Measurements from ENCODE around the gene SESN1.
A peak's percentile ranks its signal among the peaks of the same experiment; 100 is the strongest.

The SESN1 gene

DNA sequence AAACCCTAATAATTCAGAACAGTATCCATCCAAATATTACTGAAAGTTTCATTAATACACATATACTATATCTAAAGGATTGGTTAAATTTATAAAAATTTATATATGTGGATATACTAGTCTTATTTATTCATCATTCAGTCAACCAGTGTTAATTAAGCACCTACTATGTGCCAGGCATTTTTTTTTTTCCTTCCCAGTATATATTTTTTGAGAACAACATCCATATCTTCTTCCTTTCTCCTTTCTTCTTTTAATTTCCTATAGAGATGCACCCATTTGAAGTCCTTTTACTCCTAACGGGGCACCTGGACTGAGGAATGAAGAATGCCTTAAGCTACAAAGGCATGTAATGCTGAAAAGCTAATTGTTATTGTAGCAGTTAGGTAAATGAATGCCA lies 72.8 kb downstream of the SESN1 start:
- no peak for ATAC-seq
- no peak for TF ChIP-seq ISL1 (CRISPR knock-in tag; IDR thresholded peaks at IDR 0.05)
- no peak for TF ChIP-seq RARB (CRISPR knock-in tag; IDR thresholded peaks at IDR 0.05)
- TF ChIP-seq, protein P1, sequence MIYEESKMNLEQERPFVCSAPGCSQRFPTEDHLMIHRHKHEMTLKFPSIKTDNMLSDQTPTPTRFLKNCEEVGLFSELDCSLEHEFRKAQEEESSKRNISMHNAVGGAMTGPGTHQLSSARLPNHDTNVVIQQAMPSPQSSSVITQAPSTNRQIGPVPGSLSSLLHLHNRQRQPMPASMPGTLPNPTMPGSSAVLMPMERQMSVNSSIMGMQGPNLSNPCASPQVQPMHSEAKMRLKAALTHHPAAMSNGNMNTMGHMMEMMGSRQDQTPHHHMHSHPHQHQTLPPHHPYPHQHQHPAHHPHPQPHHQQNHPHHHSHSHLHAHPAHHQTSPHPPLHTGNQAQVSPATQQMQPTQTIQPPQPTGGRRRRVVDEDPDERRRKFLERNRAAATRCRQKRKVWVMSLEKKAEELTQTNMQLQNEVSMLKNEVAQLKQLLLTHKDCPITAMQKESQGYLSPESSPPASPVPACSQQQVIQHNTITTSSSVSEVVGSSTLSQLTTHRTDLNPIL (CRISPR knock-in tag; IDR thresholded peaks at IDR 0.05; ENCODE audit: low read depth): no peak
- TF ChIP-seq PPARA (CRISPR knock-in tag; IDR thresholded peaks at IDR 0.05; ENCODE audit: borderline replicate concordance): no peak
- TF ChIP-seq ZFP3 (CRISPR knock-in tag; IDR thresholded peaks at IDR 0.05): no peak
- TF ChIP-seq TCF4 (CRISPR knock-in tag; IDR thresholded peaks at IDR 0.05; ENCODE audit: borderline replicate concordance): no peak
- no peak for TF ChIP-seq ZNF565 (CRISPR knock-in tag; conservative IDR thresholded peaks at IDR 0.05; ENCODE audit: low read depth)
- TF ChIP-seq ZFP30 (CRISPR knock-in tag; IDR thresholded peaks at IDR 0.05): no peak
- TF ChIP-seq, protein P2, sequence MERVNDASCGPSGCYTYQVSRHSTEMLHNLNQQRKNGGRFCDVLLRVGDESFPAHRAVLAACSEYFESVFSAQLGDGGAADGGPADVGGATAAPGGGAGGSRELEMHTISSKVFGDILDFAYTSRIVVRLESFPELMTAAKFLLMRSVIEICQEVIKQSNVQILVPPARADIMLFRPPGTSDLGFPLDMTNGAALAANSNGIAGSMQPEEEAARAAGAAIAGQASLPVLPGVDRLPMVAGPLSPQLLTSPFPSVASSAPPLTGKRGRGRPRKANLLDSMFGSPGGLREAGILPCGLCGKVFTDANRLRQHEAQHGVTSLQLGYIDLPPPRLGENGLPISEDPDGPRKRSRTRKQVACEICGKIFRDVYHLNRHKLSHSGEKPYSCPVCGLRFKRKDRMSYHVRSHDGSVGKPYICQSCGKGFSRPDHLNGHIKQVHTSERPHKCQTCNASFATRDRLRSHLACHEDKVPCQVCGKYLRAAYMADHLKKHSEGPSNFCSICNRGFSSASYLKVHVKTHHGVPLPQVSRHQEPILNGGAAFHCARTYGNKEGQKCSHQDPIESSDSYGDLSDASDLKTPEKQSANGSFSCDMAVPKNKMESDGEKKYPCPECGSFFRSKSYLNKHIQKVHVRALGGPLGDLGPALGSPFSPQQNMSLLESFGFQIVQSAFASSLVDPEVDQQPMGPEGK (CRISPR knock-in tag; IDR thresholded peaks at IDR 0.05; ENCODE audit: borderline replicate concordance): no peak
- TF ChIP-seq, protein P3, sequence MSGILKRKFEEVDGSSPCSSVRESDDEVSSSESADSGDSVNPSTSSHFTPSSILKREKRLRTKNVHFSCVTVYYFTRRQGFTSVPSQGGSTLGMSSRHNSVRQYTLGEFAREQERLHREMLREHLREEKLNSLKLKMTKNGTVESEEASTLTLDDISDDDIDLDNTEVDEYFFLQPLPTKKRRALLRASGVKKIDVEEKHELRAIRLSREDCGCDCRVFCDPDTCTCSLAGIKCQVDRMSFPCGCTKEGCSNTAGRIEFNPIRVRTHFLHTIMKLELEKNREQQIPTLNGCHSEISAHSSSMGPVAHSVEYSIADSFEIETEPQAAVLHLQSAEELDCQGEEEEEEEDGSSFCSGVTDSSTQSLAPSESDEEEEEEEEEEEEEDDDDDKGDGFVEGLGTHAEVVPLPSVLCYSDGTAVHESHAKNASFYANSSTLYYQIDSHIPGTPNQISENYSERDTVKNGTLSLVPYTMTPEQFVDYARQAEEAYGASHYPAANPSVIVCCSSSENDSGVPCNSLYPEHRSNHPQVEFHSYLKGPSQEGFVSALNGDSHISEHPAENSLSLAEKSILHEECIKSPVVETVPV (CRISPR knock-in tag; IDR thresholded peaks at IDR 0.05): no peak
- TF ChIP-seq ZNF8 (CRISPR knock-in tag; IDR thresholded peaks at IDR 0.05): no peak
- no peak for TF ChIP-seq OSR1 (CRISPR knock-in tag; IDR thresholded peaks at IDR 0.05)
- TF ChIP-seq, protein P4, sequence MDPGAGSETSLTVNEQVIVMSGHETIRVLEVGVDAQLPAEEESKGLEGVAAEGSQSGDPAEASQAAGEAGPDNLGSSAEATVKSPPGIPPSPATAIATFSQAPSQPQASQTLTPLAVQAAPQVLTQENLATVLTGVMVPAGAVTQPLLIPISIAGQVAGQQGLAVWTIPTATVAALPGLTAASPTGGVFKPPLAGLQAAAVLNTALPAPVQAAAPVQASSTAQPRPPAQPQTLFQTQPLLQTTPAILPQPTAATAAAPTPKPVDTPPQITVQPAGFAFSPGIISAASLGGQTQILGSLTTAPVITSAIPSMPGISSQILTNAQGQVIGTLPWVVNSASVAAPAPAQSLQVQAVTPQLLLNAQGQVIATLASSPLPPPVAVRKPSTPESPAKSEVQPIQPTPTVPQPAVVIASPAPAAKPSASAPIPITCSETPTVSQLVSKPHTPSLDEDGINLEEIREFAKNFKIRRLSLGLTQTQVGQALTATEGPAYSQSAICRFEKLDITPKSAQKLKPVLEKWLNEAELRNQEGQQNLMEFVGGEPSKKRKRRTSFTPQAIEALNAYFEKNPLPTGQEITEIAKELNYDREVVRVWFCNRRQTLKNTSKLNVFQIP (CRISPR knock-in tag; IDR thresholded peaks at IDR 0.05; ENCODE audit: borderline replicate concordance, low read depth): no peak
- TF ChIP-seq, protein P5, sequence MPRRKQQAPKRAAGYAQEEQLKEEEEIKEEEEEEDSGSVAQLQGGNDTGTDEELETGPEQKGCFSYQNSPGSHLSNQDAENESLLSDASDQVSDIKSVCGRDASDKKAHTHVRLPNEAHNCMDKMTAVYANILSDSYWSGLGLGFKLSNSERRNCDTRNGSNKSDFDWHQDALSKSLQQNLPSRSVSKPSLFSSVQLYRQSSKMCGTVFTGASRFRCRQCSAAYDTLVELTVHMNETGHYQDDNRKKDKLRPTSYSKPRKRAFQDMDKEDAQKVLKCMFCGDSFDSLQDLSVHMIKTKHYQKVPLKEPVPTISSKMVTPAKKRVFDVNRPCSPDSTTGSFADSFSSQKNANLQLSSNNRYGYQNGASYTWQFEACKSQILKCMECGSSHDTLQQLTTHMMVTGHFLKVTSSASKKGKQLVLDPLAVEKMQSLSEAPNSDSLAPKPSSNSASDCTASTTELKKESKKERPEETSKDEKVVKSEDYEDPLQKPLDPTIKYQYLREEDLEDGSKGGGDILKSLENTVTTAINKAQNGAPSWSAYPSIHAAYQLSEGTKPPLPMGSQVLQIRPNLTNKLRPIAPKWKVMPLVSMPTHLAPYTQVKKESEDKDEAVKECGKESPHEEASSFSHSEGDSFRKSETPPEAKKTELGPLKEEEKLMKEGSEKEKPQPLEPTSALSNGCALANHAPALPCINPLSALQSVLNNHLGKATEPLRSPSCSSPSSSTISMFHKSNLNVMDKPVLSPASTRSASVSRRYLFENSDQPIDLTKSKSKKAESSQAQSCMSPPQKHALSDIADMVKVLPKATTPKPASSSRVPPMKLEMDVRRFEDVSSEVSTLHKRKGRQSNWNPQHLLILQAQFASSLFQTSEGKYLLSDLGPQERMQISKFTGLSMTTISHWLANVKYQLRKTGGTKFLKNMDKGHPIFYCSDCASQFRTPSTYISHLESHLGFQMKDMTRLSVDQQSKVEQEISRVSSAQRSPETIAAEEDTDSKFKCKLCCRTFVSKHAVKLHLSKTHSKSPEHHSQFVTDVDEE (CRISPR knock-in tag; IDR thresholded peaks at IDR 0.05): no peak
- no peak for TF ChIP-seq SNAI2 (CRISPR knock-in tag; IDR thresholded peaks at IDR 0.05)

DNA sequence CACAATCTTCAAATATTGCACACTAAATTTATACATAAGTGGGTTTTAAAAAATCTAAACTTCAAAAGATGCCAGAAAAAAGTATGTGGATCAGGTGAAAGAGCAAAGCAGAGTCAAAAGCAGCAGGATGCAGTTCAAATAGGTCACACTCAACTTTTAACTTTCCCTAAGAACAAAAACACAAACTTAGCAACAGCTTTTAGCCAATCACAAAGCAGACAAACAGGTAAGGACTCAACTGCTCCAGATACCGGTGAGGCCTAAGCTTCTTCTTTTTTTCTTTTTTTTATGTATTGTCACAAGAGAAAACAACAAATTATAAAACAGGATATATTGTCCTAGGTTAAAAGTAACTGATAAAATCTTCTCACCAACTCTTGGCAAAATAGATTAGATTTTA lies 74.7 kb downstream of the SESN1 start:
- TF ChIP-seq ZFP30 (CRISPR knock-in tag; IDR thresholded peaks at IDR 0.05) (no peak), ISL1 (CRISPR knock-in tag; IDR thresholded peaks at IDR 0.05) (no peak), TCF4 (CRISPR knock-in tag; IDR thresholded peaks at IDR 0.05; ENCODE audit: borderline replicate concordance) (no peak), CSDC2 (CRISPR knock-in tag; IDR thresholded peaks at IDR 0.05) (no peak), ZNF70 (CRISPR knock-in tag; IDR thresholded peaks at IDR 0.05) (no peak), TOX (CRISPR knock-in tag; IDR thresholded peaks at IDR 0.05; ENCODE audit: borderline replicate concordance) (no peak), ZNF8 (CRISPR knock-in tag; IDR thresholded peaks at IDR 0.05) (no peak), BACH2 (CRISPR knock-in tag; IDR thresholded peaks at IDR 0.05; ENCODE audit: borderline replicate concordance) (no peak)
- TF ChIP-seq, protein P3 (CRISPR knock-in tag; IDR thresholded peaks at IDR 0.05): no peak
- no peak for ATAC-seq

DNA sequence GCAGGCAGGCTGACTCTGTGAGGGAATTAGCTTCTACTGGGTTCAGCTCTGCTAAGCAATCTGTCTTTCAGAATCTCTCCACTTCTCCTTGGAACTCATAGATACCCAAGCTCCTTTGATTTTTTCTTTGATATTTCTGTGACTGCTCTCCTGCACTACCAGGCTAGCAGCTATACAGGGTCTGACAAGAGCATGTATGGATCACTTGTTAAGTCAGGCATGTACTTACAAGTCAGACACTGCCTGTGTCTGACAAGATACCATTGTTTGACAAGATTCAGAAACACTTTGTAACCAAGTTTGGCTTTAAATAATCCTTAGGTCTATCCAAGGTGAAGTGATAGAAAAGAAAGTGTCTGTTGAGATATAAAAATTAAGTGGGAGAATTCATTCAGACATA lies 79.5 kb downstream of the SESN1 start:
- 0 out of 3 replicates have a peak, but pooled peaks have one; percentile 28 for ATAC-seq
- TF ChIP-seq, protein P3 (CRISPR knock-in tag; IDR thresholded peaks at IDR 0.05): no peak
- TF ChIP-seq, protein P5 (CRISPR knock-in tag; IDR thresholded peaks at IDR 0.05): no peak
- TF ChIP-seq, protein P4 (CRISPR knock-in tag; IDR thresholded peaks at IDR 0.05; ENCODE audit: borderline replicate concordance, low read depth): no peak
- TF ChIP-seq PPARA (CRISPR knock-in tag; IDR thresholded peaks at IDR 0.05; ENCODE audit: borderline replicate concordance): no peak
